ENCODE data around the gene NFX1. TPM values are rescaled to one million over a fixed set of nuclear protein-coding genes. Genes with fewer than 3 reads are reported as not detected.

NFX1 gene
- total and polyA plus RNA-seq, 4 donors = 13.7 to 27.9 (median 14.6) TPM

- Histone ChIP-seq H3K27ac (ENCODE audit: low read depth in 1 of 2, low read length in 2 of 2) (peak overlapping the region in 1 of 2 donors; percentile 47), H3K9ac (ENCODE audit: low read depth in 1 of 2, low read length in 2 of 2) (peak overlapping the region in 1 of 2 donors; percentile 50), H3K27me3 (ENCODE audit: control insufficient read depth in 4 of 4, insufficient read depth in 4 of 4, low read length in 3 of 4) (no peaks in the 10 kb centered on the region), H3K4me1 (ENCODE audit: control insufficient read depth in 4 of 4, insufficient read depth in 4 of 4, low read length in 3 of 4) (peaks cover 12 to 79% (median 68%) of the 10 kb centered on the region in 4 donors), H3K4me3 (ENCODE audit: low read depth in 1 of 3, low read length in 3 of 3) (no peak overlapping the region), H3K9me3 (ENCODE audit: control insufficient read depth in 4 of 4, low read length in 3 of 4) (no peaks in the 10 kb centered on the region), H3K36me3 (ENCODE audit: control insufficient read depth in 4 of 4, insufficient read depth in 3 of 4, low read depth in 1 of 4, low read length in 3 of 4) (peaks cover 9 to 58% (median 27%) of the 10 kb centered on the region in 4 donors)
- 47% methylated on average over 1 of the region's 1 CpG for WGBS
- peak; percentile 41 for DNase-seq (ENCODE audit: low spot score)
- TF ChIP-seq REST (IDR thresholded peaks at IDR 0.05) = no peak
- TF ChIP-seq YY1 (IDR thresholded peaks at IDR 0.05) = no peak
- no peak for TF ChIP-seq TAF1 (conservative IDR thresholded peaks at IDR 0.05)
- TF ChIP-seq RXRA (IDR thresholded peaks at IDR 0.05) = no peak
- TF ChIP-seq, protein P1, sequence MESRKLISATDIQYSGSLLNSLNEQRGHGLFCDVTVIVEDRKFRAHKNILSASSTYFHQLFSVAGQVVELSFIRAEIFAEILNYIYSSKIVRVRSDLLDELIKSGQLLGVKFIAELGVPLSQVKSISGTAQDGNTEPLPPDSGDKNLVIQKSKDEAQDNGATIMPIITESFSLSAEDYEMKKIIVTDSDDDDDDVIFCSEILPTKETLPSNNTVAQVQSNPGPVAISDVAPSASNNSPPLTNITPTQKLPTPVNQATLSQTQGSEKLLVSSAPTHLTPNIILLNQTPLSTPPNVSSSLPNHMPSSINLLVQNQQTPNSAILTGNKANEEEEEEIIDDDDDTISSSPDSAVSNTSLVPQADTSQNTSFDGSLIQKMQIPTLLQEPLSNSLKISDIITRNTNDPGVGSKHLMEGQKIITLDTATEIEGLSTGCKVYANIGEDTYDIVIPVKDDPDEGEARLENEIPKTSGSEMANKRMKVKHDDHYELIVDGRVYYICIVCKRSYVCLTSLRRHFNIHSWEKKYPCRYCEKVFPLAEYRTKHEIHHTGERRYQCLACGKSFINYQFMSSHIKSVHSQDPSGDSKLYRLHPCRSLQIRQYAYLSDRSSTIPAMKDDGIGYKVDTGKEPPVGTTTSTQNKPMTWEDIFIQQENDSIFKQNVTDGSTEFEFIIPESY (IDR thresholded peaks at IDR 0.05) = no peak
- no peak for TF ChIP-seq FOXA2 (IDR thresholded peaks at IDR 0.05)
- TF ChIP-seq HNF4A (conservative IDR thresholded peaks at IDR 0.05) = no peak
- TF ChIP-seq, protein P2, sequence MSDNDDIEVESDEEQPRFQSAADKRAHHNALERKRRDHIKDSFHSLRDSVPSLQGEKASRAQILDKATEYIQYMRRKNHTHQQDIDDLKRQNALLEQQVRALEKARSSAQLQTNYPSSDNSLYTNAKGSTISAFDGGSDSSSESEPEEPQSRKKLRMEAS (IDR thresholded peaks at IDR 0.05) = no peak
- TF ChIP-seq JUND (IDR thresholded peaks at IDR 0.05) = no peak
- no peak for TF ChIP-seq NR2F2 (IDR thresholded peaks at IDR 0.05)
- no peak for TF ChIP-seq GABPA (IDR thresholded peaks at IDR 0.05 in 1 of 2, conservative IDR thresholded peaks at IDR 0.05 in 1 of 2)
These were observed 7.1 kb downstream of the NFX1 start for GRCh38 chr9:33297432-33297831.

GRCh38 chr9:33300546-33300945 lies 10.2 kb downstream of the NFX1 start:
- no peak overlapping the region for H3K27ac ChIP-seq (ENCODE audit: low read depth in 1 of 2, low read length in 2 of 2)
- TF ChIP-seq HNF4A (conservative IDR thresholded peaks at IDR 0.05) (peak; percentile 53 to 77), SP1 (IDR thresholded peaks at IDR 0.05) (peak; percentile 39), GABPA (IDR thresholded peaks at IDR 0.05 in 1 of 2, conservative IDR thresholded peaks at IDR 0.05 in 1 of 2) (no peak), RAD21 (IDR thresholded peaks at IDR 0.05) (peak in 1 of 2 donors; percentile 4), HNF4G (IDR thresholded peaks at IDR 0.05) (peak; percentile 32), TAF1 (conservative IDR thresholded peaks at IDR 0.05) (no peak), YY1 (IDR thresholded peaks at IDR 0.05) (no peak), FOXA1 (IDR thresholded peaks at IDR 0.05) (no peak)
- H3K4me1 ChIP-seq (ENCODE audit: control insufficient read depth in 4 of 4, insufficient read depth in 4 of 4, low read length in 3 of 4) = peaks cover 5 to 53% (median 44%) of the 10 kb centered on the region in 4 donors
- DNase-seq (ENCODE audit: low spot score) = no peak
- no peak overlapping the region for H3K4me3 ChIP-seq (ENCODE audit: low read depth in 1 of 3, low read length in 3 of 3)
- H3K27me3 ChIP-seq (ENCODE audit: control insufficient read depth in 4 of 4, insufficient read depth in 4 of 4, low read length in 3 of 4) = no peaks in the 10 kb centered on the region
- H3K9me3 ChIP-seq (ENCODE audit: control insufficient read depth in 4 of 4, low read length in 3 of 4) = no peaks in the 10 kb centered on the region
- H3K9ac ChIP-seq (ENCODE audit: low read depth in 1 of 2, low read length in 2 of 2) = no peak overlapping the region
- WGBS = 71% methylated on average over 2 of the region's 2 CpGs
- peaks cover 9 to 81% (median 50%) of the 10 kb centered on the region in 4 donors for H3K36me3 ChIP-seq (ENCODE audit: control insufficient read depth in 4 of 4, insufficient read depth in 3 of 4, low read depth in 1 of 4, low read length in 3 of 4)

Data from liver (tissue), 9 donors.